Measurements from ENCODE around the gene ICAM1. TPM values are rescaled to one million over a fixed set of nuclear protein-coding genes. Genes with fewer than 3 reads are reported as not detected.

ICAM1 gene
- total RNA-seq, 4 donors from 2014 or later = 5.0 to 10.5 (median 7.7) TPM

GRCh38 chr19:10262771-10263170 is 8.1 kb upstream of the ICAM1 start:
- Histone ChIP-seq H3K27ac (no peak overlapping the region), H3K9me3 (no peaks in the 10 kb centered on the region), H3K27me3 (no peaks in the 10 kb centered on the region), H3K36me3 (peaks cover 0 to 17% of the 10 kb centered on the region in 2 donors), H3K4me3 (no peak overlapping the region), H3K4me1 (no peaks in the 10 kb centered on the region)
- in situ Hi-C loops (cut with MboI; ENCODE audit: low sequenced_read_pairs in 4 of 4) = no loop called here
- TF ChIP-seq CTCF (IDR thresholded peaks at IDR 0.05 in 4 of 5, conservative IDR thresholded peaks at IDR 0.05 in 1 of 5) (no peak), POLR2A (IDR thresholded peaks at IDR 0.05) (no peak)
- DNase-seq = no peak
- intact Hi-C loops (cut with DNase I; ENCODE audit: low total_unique reads) = no loop called here
- no peak for ATAC-seq

- no peak for ATAC-seq
- TF ChIP-seq POLR2A (IDR thresholded peaks at IDR 0.05) = no peak
- no peak for TF ChIP-seq CTCF (IDR thresholded peaks at IDR 0.05 in 4 of 5, conservative IDR thresholded peaks at IDR 0.05 in 1 of 5)
- no peaks in the 10 kb centered on the region for H3K9me3 ChIP-seq
- in situ Hi-C loops (cut with MboI; ENCODE audit: low sequenced_read_pairs in 4 of 4) = loop anchor here (5.0 kb wide), 1 partner anchor 121 kb away; no protein-coding TSS in a partner anchor
- peaks cover 7 to 24% (median 18%) of the 10 kb centered on the region in 3 donors for H3K27me3 ChIP-seq
- H3K4me3 ChIP-seq = no peak overlapping the region
- no peak overlapping the region for H3K27ac ChIP-seq
- H3K4me1 ChIP-seq = peaks cover 5 to 21% of the 10 kb centered on the region in 2 donors
- no peaks in the 10 kb centered on the region for H3K36me3 ChIP-seq
- intact Hi-C loops (cut with DNase I; ENCODE audit: low total_unique reads) = no loop called here
- no peak for DNase-seq
These were observed 4.2 kb upstream of the ICAM1 start for GRCh38 chr19:10266706-10267105.

DNA sequence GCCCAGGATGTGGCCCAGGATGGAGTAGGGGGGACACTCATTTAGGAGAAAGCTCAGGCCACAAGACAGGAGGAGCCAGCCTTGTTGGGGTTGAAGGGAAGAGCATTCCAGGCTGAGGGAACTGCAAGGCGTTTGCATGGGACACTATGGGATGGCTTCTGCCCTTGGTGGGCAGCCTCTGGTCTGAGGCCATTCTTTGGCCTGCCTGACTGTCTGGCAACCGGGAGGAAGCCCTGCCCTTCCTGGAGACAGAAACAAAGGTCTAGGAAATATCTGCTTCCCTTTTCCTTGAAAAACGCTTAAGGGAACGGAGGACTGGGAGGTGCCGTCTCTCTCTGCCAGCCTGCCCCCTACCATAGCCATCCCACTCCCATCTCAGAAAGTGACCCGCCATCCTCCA is 2.8 kb upstream of the ICAM1 start:
- peaks cover 5 to 21% of the 10 kb centered on the region in 2 donors for H3K4me1 ChIP-seq
- no peak for TF ChIP-seq POLR2A (IDR thresholded peaks at IDR 0.05)
- no peak for TF ChIP-seq CTCF (IDR thresholded peaks at IDR 0.05 in 4 of 5, conservative IDR thresholded peaks at IDR 0.05 in 1 of 5)
- H3K27ac ChIP-seq = peak overlapping the region; percentile 38 to 84 (median 63)
- H3K9me3 ChIP-seq = no peaks in the 10 kb centered on the region
- ATAC-seq (peak in 1 of 2 donors; percentile 26), DNase-seq (no peak)
- no peaks in the 10 kb centered on the region for H3K36me3 ChIP-seq
- H3K4me3 ChIP-seq = no peak overlapping the region
- H3K27me3 ChIP-seq = peaks cover 7 to 24% (median 18%) of the 10 kb centered on the region in 3 donors
- in situ Hi-C loops (cut with MboI; ENCODE audit: low sequenced_read_pairs in 4 of 4) (loop anchor here (5.0 kb wide), 1 partner anchor 119 kb away; no protein-coding TSS in a partner anchor), intact Hi-C loops (cut with DNase I; ENCODE audit: low total_unique reads) (no loop called here)

- ATAC-seq (peak; percentile 72 to 75), DNase-seq (peak; percentile 47 to 70)
- H3K27me3 ChIP-seq = peaks cover 7 to 24% (median 18%) of the 10 kb centered on the region in 3 donors
- H3K4me3 ChIP-seq = peak overlapping the region; percentile 49 to 60 (median 56)
- in situ Hi-C loops (cut with MboI; ENCODE audit: low sequenced_read_pairs in 4 of 4) (loop anchor here (5.0 kb wide), 1 partner anchor 118 kb away; no protein-coding TSS in a partner anchor), intact Hi-C loops (cut with DNase I; ENCODE audit: low total_unique reads) (loop anchor here (1.0 to 5.0 kb wide), 2 partner anchors 63 to 120 kb away; partner anchors contain the start of gene RAVER1)
- H3K4me1 ChIP-seq = peaks cover 5 to 21% of the 10 kb centered on the region in 2 donors
- H3K9me3 ChIP-seq = no peaks in the 10 kb centered on the region
- TF ChIP-seq CTCF (IDR thresholded peaks at IDR 0.05 in 4 of 5, conservative IDR thresholded peaks at IDR 0.05 in 1 of 5) (peak; percentile 81 to 94 (median 92)), POLR2A (IDR thresholded peaks at IDR 0.05) (no peak)
- H3K27ac ChIP-seq = peak overlapping the region; percentile 75 to 84 (median 78)
- no peaks in the 10 kb centered on the region for H3K36me3 ChIP-seq
These were observed 1.4 kb upstream of the ICAM1 start for GRCh38 chr19:10269333-10270179.
